HG02840 (cell line): ENCODE data around the gene WWP2.

ENCODE experiments used
- ATAC-seq: cut with Tn5 transposase; IDR thresholded peaks from one replicate; pipeline ENCODE4 v1.9.1; 2021; ENCODE audit warnings: mild to moderate bottlenecking, moderate library complexity, moderate number of reproducible peaks; ENCODE audit not compliant: unreplicated experiment, low FRiP score

WWP2 gene

DNA sequence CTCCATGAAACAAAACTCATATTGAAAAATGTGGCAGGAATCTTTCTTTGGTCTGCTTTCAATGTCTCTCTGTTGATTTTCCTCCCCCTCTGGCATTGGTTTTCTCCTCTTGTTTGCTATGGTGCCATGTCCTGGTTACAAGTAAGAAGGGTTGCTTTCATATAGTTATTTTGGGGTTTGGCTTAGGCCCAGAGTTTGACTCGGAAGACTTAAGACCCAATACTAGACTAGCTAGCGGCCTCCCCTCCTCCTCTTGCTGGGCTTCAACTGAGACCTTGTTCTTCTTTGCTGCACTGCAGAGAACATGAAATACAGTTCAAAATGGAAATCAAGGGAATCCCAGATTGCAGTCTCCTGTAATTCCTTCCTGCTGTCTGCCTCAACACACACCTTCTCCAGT lies 159.0 kb downstream of the WWP2 start:
- no peak for ATAC-seq

GRCh38 chr16:69922200-69922599 lies 160.1 kb downstream of the WWP2 start:
- no peak for ATAC-seq

GRCh38 chr16:69924041-69924775 lies 162.1 kb downstream of the WWP2 start:
- ATAC-seq: no peak

DNA sequence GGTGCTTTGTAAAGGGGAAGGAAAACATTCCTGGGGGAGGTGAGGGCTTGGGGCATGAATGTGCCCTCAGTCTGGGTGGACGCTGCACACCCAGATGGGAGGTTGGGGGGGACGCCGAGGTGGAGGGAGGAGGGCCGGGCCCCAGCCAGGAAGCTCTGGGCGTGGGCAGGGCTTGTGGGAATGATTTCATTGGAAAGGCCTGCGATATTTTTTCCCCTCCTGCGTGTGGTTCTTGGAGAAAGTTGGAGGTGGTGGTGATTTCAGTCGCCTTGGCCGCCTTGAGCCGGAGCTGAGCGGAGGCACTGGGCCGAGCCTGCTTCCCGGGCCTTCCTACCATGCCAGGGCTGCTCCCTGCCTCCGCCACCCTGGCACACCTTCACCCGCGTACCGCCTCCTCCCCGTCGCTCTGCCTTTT lies 162.7 kb downstream of the WWP2 start:
- ATAC-seq: no peak

GRCh38 chr16:69925311-69925710 lies 163.2 kb downstream of the WWP2 start:
- ATAC-seq: no peak

DNA sequence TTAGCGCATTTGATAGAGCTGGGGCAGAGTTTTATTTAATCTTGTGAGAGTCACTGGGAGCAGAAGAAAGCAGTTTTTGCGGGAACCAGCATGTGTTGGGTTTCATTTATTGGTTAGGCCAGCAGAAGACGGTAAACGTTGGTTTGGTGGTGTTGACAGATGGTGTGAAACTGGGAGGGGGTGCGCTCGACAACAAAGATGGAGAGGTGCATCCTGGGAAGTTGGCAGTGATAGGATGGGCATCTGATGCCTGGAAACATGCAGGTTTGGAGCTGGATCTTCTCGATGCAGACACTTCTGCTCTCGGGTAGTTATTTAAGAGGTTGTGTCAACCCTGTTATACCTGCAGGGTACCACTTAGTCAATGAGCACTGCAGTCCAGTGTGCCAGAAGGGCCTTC lies 164.1 kb downstream of the WWP2 start:
- ATAC-seq: no peak

GRCh38 chr16:69927056-69927757 lies 165.1 kb downstream of the WWP2 start:
- ATAC-seq: no peak

DNA sequence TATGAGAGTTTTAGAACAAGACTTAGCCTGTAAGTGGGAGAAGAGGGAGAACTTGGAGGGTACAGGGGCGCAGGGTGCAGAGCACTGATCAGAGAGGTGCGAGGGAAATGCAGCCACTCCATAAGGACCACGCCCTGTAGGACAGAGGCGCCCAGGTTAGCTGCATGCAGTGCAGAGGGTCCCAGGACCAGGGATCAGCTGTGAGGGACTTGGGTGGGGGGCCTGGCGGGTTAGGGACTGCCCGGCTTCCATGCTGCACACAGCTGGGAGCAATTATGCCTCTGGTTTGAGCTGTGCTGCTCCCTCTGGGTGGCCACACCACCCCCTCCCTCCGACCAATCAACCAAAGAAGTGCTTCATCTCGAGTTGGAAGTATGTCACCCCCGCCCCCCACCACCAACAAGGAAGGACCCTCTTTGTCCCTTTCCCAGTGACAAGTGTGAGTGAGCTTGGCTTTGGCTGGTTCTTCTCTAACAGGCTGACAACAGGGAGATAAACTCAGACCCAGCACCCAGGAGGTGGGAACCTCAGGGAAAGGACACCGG lies 166.8 kb downstream of the WWP2 start:
- no peak for ATAC-seq

- no peak for ATAC-seq
These were observed 167.3 kb downstream of the WWP2 start for GRCh38 chr16:69929480-69929879.

GRCh38 chr16:69930117-69930776 lies 168.1 kb downstream of the WWP2 start:
- ATAC-seq: no peak

GRCh38 chr16:69931631-69932030 lies 169.5 kb downstream of the WWP2 start:
- ATAC-seq: no peak

- ATAC-seq: no peak
These were observed 170.1 kb downstream of the WWP2 start for GRCh38 chr16:69932228-69932627.

DNA sequence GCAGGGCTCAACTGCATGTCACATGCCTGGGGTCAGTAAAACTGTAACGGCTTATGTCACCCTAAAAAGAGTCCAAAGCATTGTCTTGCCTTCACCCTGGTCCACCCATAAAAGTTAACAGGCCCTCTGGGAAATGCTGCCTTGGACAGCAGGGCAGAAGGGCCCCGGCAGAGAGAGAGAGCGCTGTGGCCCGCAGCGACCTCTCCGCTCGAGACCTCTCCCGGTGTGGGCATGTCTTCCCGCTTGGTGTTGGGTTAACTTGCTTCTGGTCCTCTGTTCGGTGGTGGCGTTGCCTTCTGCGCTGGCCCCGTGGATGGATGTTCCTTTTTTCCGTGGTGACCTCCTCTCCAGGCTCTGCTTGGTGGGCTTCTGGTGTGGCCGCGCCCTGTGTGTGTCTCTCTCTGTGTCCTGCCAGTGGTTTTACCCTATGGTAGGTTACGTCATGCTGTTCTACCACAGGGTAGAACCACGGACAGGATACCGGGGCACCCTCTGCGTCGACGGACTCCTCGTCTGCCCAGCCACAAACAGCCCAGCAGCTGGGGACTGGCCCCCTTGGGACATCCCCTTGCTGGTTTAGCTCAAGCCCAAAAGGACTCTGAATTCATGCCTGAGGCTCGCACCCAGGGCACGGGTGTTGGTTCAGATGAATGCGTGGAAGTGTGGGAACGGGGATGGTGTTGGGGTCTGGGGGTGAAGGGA lies 170.7 kb downstream of the WWP2 start:
- no peak for ATAC-seq

GRCh38 chr16:69934044-69934443 lies 171.9 kb downstream of the WWP2 start:
- ATAC-seq: no peak

DNA sequence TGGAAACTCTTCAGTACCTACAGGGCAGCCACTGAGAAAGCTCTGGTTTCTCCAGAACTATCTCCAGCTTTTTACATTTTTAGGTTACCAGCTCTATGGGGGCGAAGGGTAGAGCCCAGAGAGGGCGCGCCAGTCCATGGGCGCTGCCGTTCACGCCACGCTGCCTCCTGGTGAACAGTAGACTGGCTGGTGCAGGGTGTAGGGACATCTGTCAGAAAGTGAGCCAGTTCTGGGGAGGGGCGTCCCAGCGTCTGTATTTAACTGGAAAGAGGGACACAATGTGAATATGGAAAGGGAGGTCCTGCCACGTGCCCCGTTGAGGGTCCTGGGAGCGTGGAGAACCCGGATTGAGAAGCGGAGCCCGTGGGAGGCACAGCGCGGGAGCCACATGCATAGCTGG lies 172.6 kb downstream of the WWP2 start:
- ATAC-seq: no peak

DNA sequence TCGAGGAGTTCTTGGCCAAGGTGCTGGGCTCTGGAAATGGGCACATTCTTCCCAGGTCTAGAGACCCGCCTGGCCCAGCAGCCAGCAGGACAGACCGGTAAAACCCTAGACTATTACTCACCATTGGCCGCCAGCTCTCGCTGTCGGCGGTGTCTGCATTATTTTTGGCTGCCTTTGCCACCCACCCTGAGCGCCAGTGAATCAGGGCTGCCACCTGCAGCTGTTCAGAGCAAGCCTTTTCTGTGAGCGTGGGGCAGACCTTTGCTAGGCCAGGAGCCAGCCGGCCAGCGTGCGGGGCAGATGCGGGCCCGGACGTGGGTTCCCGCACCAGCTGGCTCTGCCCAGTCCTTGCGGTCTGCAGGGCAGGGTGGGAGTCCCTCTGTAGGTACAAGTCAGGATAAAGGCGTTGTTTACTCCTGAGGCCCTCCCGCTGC lies 173.2 kb downstream of the WWP2 start:
- no peak for ATAC-seq

GRCh38 chr16:69935740-69936139 lies 173.6 kb downstream of the WWP2 start:
- no peak for ATAC-seq

GRCh38 chr16:69936252-69936651 lies 174.1 kb downstream of the WWP2 start:
- no peak for ATAC-seq

DNA sequence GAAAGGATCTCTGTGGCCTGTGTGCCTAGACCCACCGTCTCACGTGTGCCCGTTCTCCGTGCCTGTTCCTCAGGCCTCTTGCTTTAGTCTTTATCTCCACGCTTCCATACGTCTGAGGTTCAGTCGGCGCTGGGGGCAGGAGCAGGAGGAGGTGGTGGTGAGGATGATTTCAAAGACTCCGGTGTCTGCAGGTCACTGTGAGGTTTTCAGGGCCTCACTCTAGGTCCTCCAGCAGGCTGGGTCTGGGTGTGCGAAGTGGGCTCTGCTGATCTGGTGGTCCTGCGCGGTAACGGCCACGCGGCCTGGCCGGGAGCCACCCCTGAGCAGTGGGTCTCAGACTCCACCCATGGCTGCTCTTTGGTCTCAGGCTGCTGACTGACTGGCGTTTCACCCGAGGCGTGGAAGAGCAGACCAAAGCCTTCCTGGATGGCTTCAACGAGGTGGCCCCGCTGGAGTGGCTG lies 174.6 kb downstream of the WWP2 start:
- ATAC-seq: no peak

GRCh38 chr16:69937465-69937951 lies 175.4 kb downstream of the WWP2 start:
- no peak for ATAC-seq
